GM12878 (cell line): ENCODE results near the gene COG4. TPM values are rescaled to one million over a fixed set of nuclear protein-coding genes. Genes with fewer than 3 reads are reported as not detected.

ENCODE experiments used
- ATAC-seq: fragments of 200-7000 bp; cut with Tn5 transposase; 3 replicates; pipeline ENCODE4 v1.9.1; 2020; ENCODE audit warnings: mild to moderate bottlenecking, moderate library complexity
- BruUV-seq: library from RNA; stranded (reverse); fragments of 400-500 nt; replicated peaks from 2 replicates; lab custom pipeline; 2021; lab: Mats Ljungman, UMichigan
- CTCF ChIA-PET: fragments of 300-600 bp; sonication (Branson Sonifier 250); formaldehyde crosslinking; extraction: SDS; loops from one replicate; lab custom pipeline; 2021; ENCODE audit warnings: inconsistent platforms; lab: Yijun Ruan, JAX
- POLR2A ChIA-PET: fragments of 350-600 bp; formaldehyde crosslinking; extraction: SDS; loops from one replicate; lab custom pipeline; 2021; ENCODE audit warnings: inconsistent platforms; lab: Charles Lee
- RAD21 ChIA-PET: fragments of 300-600 bp; sonication (Branson Sonifier 250); formaldehyde crosslinking; loops from one replicate; lab custom pipeline; 2023; ENCODE audit warnings: antibody characterized with exemption; ENCODE audit not compliant: unreplicated experiment; lab: Charles Lee
- SMC1A ChIA-PET: fragments of 300-600 bp; sonication (Branson Sonifier 250); formaldehyde crosslinking; loops from one replicate; lab custom pipeline; 2023; ENCODE audit not compliant: unreplicated experiment, uncharacterized antibody; lab: Charles Lee
- DNase-seq: peaks from one replicate; pipeline ENCODE4 v3.0.0-alpha.2; 2011; ENCODE audit warnings: low read depth, low spot score
- FAIRE-seq: peaks from 3 replicates; lab custom pipeline; 2011; peaks lifted over from hg19 to GRCh38; lab: Jason Lieb, UNC
- H2AFZ ChIP-seq: 2 replicates; pipeline ENCODE4 v1.6.0; 2011; ENCODE audit warnings: low read depth, low read length, control low read depth; ENCODE audit not compliant: control insufficient read depth
- H3K27ac ChIP-seq: 2 replicates; pipeline ENCODE4 v1.5.1; 2011; ENCODE audit warnings: control low read depth; ENCODE audit not compliant: control insufficient read depth, insufficient read depth
- H3K27me3 ChIP-seq, 2 experiments: replicated peaks in 1 of 2; 2 replicates each; pipeline versions ENCODE4 v1.6.0 to v1.6.1; 2011; ENCODE audit warnings: low read length in 1 of 2; ENCODE audit not compliant: control insufficient read depth in 2 of 2, insufficient read depth in 2 of 2
- H3K36me3 ChIP-seq, 2 experiments: 2 replicates each; pipeline ENCODE4 v1.5.1; 2011; ENCODE audit warnings: low read length in 1 of 2; ENCODE audit not compliant: control insufficient read depth in 2 of 2, insufficient read depth in 2 of 2
- H3K4me1 ChIP-seq: 2 replicates; pipeline ENCODE4 v1.6.1; 2011; ENCODE audit warnings: mild to moderate bottlenecking, low read length, moderate library complexity, mixed read lengths; ENCODE audit not compliant: control insufficient read depth, insufficient read depth
- H3K4me2 ChIP-seq: 2 replicates; pipeline ENCODE4 v1.6.0; 2011; ENCODE audit warnings: control low read depth; ENCODE audit not compliant: control insufficient read depth, insufficient read depth
- H3K4me3 ChIP-seq: fragments of 200-600 bp; sonication (generic); 2 replicates; pipeline ENCODE4 v1.5.1; 2016
- H3K79me2 ChIP-seq: 2 replicates; pipeline ENCODE4 v1.6.0; 2011; ENCODE audit warnings: low read length; ENCODE audit not compliant: control insufficient read depth, insufficient read depth
- H3K9ac ChIP-seq: 2 replicates; pipeline ENCODE4 v1.8.0; 2011; ENCODE audit warnings: low read length, control low read depth, mixed read lengths; ENCODE audit not compliant: control insufficient read depth, insufficient read depth
- H3K9me3 ChIP-seq: replicated peaks from 3 replicates; pipeline ENCODE4 v1.5.1; 2011; ENCODE audit warnings: mild to moderate bottlenecking, low read length; ENCODE audit not compliant: control insufficient read depth, insufficient read depth
- H4K20me1 ChIP-seq: 2 replicates; pipeline ENCODE4 v1.6.0; 2011; ENCODE audit not compliant: control insufficient read depth, insufficient read depth
- CEBPB ChIP-seq, 2 experiments: fragments of 150-350 bp in 1 of 2; IDR thresholded peaks; 2 replicates each; pipeline ENCODE4 v1.6.1; 2012 to 2014; ENCODE audit warnings: low read depth in 2 of 2, low read length in 2 of 2, borderline replicate concordance in 1 of 2, inconsistent platforms in 1 of 2
- E2F4 ChIP-seq: IDR thresholded peaks from 2 replicates; pipeline ENCODE4 v1.6.1; 2012; ENCODE audit warnings: low read depth, low read length, improper control_type of control experiment
- ESRRA ChIP-seq: IDR thresholded peaks from 2 replicates; pipeline ENCODE4 v1.6.1; 2012; ENCODE audit warnings: mild to moderate bottlenecking, low read length, improper control_type of control experiment
- GATAD2B ChIP-seq: fragments of 450-650 bp; conservative IDR thresholded peaks from 2 replicates; pipeline ENCODE4 v1.6.1; 2017; ENCODE audit warnings: low read depth, mild to moderate bottlenecking, moderate library complexity
- JUNB ChIP-seq: IDR thresholded peaks from 2 replicates; pipeline ENCODE4 v1.6.1; 2016; ENCODE audit warnings: antibody characterized with exemption, mild to moderate bottlenecking
- NBN ChIP-seq: fragments of 450-650 bp; IDR thresholded peaks from 2 replicates; pipeline ENCODE4 v1.6.1; 2016
- ZBTB40 ChIP-seq: fragments of 450-650 bp; IDR thresholded peaks from 2 replicates; pipeline ENCODE4 v1.6.1; 2016; ENCODE audit warnings: mild to moderate bottlenecking, moderate library complexity, borderline replicate concordance
- ZNF24 ChIP-seq: fragments of 450-650 bp; IDR thresholded peaks from 2 replicates; pipeline ENCODE4 v1.6.1; 2017; ENCODE audit warnings: antibody characterized with exemption, mild to moderate bottlenecking
- WGBS: methylation state at CpG from one replicate; pipeline ENCODE4 v1.1.6; 2016; ENCODE audit warnings: low lambda C conversion rate; ENCODE audit not compliant: insufficient replicate concordance, insufficient coverage; ENCODE audit errors: missing lambda C conversion rate; 5-methylcytosine and 5-hydroxymethylcytosine counted together
- in situ Hi-C: fragments of 300-500 bp; cut with MboI; formaldehyde crosslinking; loops from 9 replicates; pipeline ENCODE4 v1.14.3; 2018; ENCODE audit warnings: mixed read lengths
- intact Hi-C: fragments of 100-400 bp; cut with micrococcal nuclease; formaldehyde crosslinking; loops from one replicate; pipeline ENCODE4 v1.14.2; 2022; ENCODE audit not compliant: unreplicated experiment
- polyA plus RNA-seq, 11 experiments: library from polyadenylated mRNA; depleted of rRNA in 4 of 11; unstranded in 6 of 11; stranded (reverse) in 5 of 11; fragments of >200 nt; fragmentation: Nextera tagmentation in 4 of 11; fragmentation: Illumina TruSeq in 1 of 11; extraction: Ambion mirVana in 4 of 11; extraction: Trizol in 1 of 11; gene quantifications; 1 replicate in 1 of 11; 2 replicates in 10 of 11; pipeline versions ENCODE4 v1.2.1 to v1.2.3, GENCODE V29; 2011 to 2016; ENCODE audit warnings: inconsistent platforms in 2 of 11, missing spikeins in 2 of 11, low read depth in 1 of 11
- total RNA-seq, 4 experiments: library from RNA; depleted of rRNA in 3 of 4; stranded (reverse); fragments of >200 nt in 3 of 4; fragmentation: Illumina TruSeq in 1 of 4; extraction: Trizol in 1 of 4; gene quantifications; 2 replicates each; pipeline versions ENCODE4 v1.2.1 to v1.2.3, GENCODE V29; 2013 to 2021

COG4 gene
- total and polyA plus RNA-seq, 10 of the 15 experiments (the other 5 are each of a cell fraction or from before 2014, with no cell fraction given) = 7.0 to 57.7 (median 33.0) TPM

GRCh38 chr16:70544548-70544947 is 21.2 kb upstream of the COG4 start:
- in situ Hi-C loops (no loop called here), intact Hi-C loops (no loop called here)
- ChIA-PET POLR2A (no interaction called here), CTCF (interaction anchor here (0.7 kb wide), 1 partner anchor 111 kb away, joined by 4 read pairs; no protein-coding TSS in a partner anchor), SMC1A (interaction anchor here (1.5 kb wide), 1 partner anchor 29 kb away, joined by 3 read pairs; no protein-coding TSS in a partner anchor), RAD21 (interaction anchor here (1.4 kb wide), 1 partner anchor 10 kb away, joined by 3 read pairs; no protein-coding TSS in a partner anchor)
- Histone ChIP-seq H3K27me3 (no peaks in the 10 kb centered on the region), H3K9ac (no peak overlapping the region), H3K36me3 (peaks cover 20 to 54% of the 10 kb centered on the region in 2 experiments), H2AFZ (no peak overlapping the region), H4K20me1 (peaks cover 8% of the 10 kb centered on the region), H3K79me2 (peaks cover 15% of the 10 kb centered on the region), H3K4me2 (no peak overlapping the region), H3K9me3 (no peaks in the 10 kb centered on the region), H3K27ac (no peak overlapping the region), H3K4me3 (no peak overlapping the region), H3K4me1 (no peaks in the 10 kb centered on the region)
- DNase-seq (no peak), ATAC-seq (no peak), FAIRE-seq (no peak)
- 100% methylated on average over 1 of the region's 1 CpG for WGBS
- TSS peak; percentile 1 for BruUV-seq
- TF ChIP-seq ZBTB40 (no peak), E2F4 (no peak), ESRRA (no peak), CEBPB (IDR thresholded peaks at IDR 0.05; ENCODE audit: borderline replicate concordance in 1 of 2, low read depth in 2 of 2, low read length in 2 of 2) (no peak), NBN (no peak), ZNF24 (no peak), GATAD2B (no peak), JUNB (no peak)
